GM19025 (cell line): ENCODE data around the gene NXF1.
"Not testable (repeated sequence)": the region's sequence is repeated elsewhere in the genome, so short reads cannot be mapped to it uniquely, and the experiment has no call there.

Experiments
- ATAC-seq: cut with Tn5 transposase; IDR thresholded peaks from one replicate; pipeline ENCODE4 v1.9.1; 2021; ENCODE audit warnings: mild to moderate bottlenecking, low read depth, moderate library complexity; ENCODE audit not compliant: unreplicated experiment

The NXF1 gene

GRCh38 chr11:62805076-62805892 is at the start of gene NXF1:
NXF1 (minus strand) TSS chr11:62805440; CDS start chr11:62805356, 84 bp downstream.
- peak; percentile 78 for ATAC-seq

- no peak for ATAC-seq
Measured at GRCh38 chr11:62854013-62854824, 49.0 kb upstream of the NXF1 start.

- no peak for ATAC-seq
Measured at GRCh38 chr11:62853279-62853965, 48.2 kb upstream of the NXF1 start.

- no peak for ATAC-seq
Measured at GRCh38 chr11:62852523-62853188, 47.4 kb upstream of the NXF1 start.

- ATAC-seq = no peak
Measured at GRCh38 chr11:62851807-62852522, 46.7 kb upstream of the NXF1 start.

GRCh38 chr11:62850911-62851806 is 45.9 kb upstream of the NXF1 start:
- no peak for ATAC-seq

GRCh38 chr11:62847767-62848314 is 42.6 kb upstream of the NXF1 start:
- ATAC-seq = no peak

- ATAC-seq = no peak
Measured at GRCh38 chr11:62846177-62846576, 40.9 kb upstream of the NXF1 start.

- ATAC-seq = no peak
Measured at GRCh38 chr11:62844154-62844553, 38.9 kb upstream of the NXF1 start.

GRCh38 chr11:62843466-62843865 is 38.2 kb upstream of the NXF1 start:
- ATAC-seq = no peak

- ATAC-seq = not testable (repeated sequence)
Measured at GRCh38 chr11:62842891-62843290, 37.7 kb upstream of the NXF1 start.

- ATAC-seq = no peak
Measured at GRCh38 chr11:62842171-62842741, 37.0 kb upstream of the NXF1 start.

GRCh38 chr11:62841361-62842170 is 36.3 kb upstream of the NXF1 start:
- ATAC-seq = peak; percentile 54

- ATAC-seq = peak; percentile 1
Measured at GRCh38 chr11:62840721-62841360, 35.6 kb upstream of the NXF1 start.

GRCh38 chr11:62839050-62839945 is 34.1 kb upstream of the NXF1 start, which contains the start of gene WDR74:
WDR74 (minus strand) TSS chr11:62839590; CDS start chr11:62839570, 20 bp downstream.
- peak; percentile 40 for ATAC-seq

- ATAC-seq = no peak
Measured at GRCh38 chr11:62835336-62835735, 30.1 kb upstream of the NXF1 start.
